HCT116 (cell line): ENCODE results near the gene C5orf58. TPM values are rescaled to one million over a fixed set of nuclear protein-coding genes. Genes with fewer than 3 reads are reported as not detected.

Experiments
- ATAC-seq: fragments of 200-7000 bp; cut with Tn5 transposase; 2 replicates; pipeline ENCODE4 v1.9.1; 2020; ENCODE audit warnings: mild to moderate bottlenecking, moderate library complexity
- BruUV-seq: library from RNA; stranded (reverse); fragments of 400-500 nt; replicated peaks from 2 replicates; lab custom pipeline; 2021; lab: Mats Ljungman, UMichigan
- CTCF ChIA-PET: fragments of 300-600 bp; sonication (Branson Sonifier 250); formaldehyde crosslinking; loops from one replicate; lab custom pipeline; 2021; ENCODE audit warnings: antibody characterized with exemption; lab: Charles Lee
- POLR2A ChIA-PET: fragments of 300-600, 350-600 bp; sonication (Branson Sonifier 250); formaldehyde crosslinking; loops from one replicate; lab custom pipeline; 2021; ENCODE audit warnings: antibody characterized with exemption; lab: Charles Lee
- RAD21 ChIA-PET, 2 experiments: fragments of 300-600 bp; sonication (Branson Sonifier 250); formaldehyde crosslinking; loops; one replicate each; lab custom pipeline; 2023; ENCODE audit warnings: low total read pairs in 2 of 2; ENCODE audit not compliant: uncharacterized antibody in 2 of 2, unreplicated experiment in 2 of 2, low non-redundant PET in 1 of 2; lab: Charles Lee
- DNase-seq: peaks from one replicate; pipeline ENCODE4 v3.0.0-alpha.2; 2010; ENCODE audit warnings: low read depth, low spot score
- H2AFZ ChIP-seq: fragments of 200-600 bp; shearing (Covaris generic), sonication (generic); 2 replicates; pipeline ENCODE4 v1.6.1; 2017; ENCODE audit warnings: low read depth, mixed run types, mixed read lengths, antibody characterized with exemption, low read length; ENCODE audit not compliant: poor library complexity, severe bottlenecking
- H3K27ac ChIP-seq: 2 replicates; pipeline ENCODE4 v1.5.1; 2012; ENCODE audit warnings: low read depth, low read length
- H3K27me3 ChIP-seq: fragments of 200-600 bp; sonication (generic); 2 replicates; pipeline ENCODE4 v1.6.1; 2016; ENCODE audit warnings: mixed run types, low read length, mixed read lengths; ENCODE audit not compliant: insufficient read depth
- H3K36me3 ChIP-seq, 2 experiments: fragments of 200-500 bp in 1 of 2; fragments of 200-600 bp in 1 of 2; sonication (Bioruptor generic) in 1 of 2; sonication (generic) in 1 of 2; 2 replicates each; pipeline versions ENCODE4 v1.5.1 to v1.6.1; 2014 to 2016; ENCODE audit warnings: low read length in 2 of 2, inconsistent platforms in 1 of 2, mixed read lengths in 1 of 2, mixed run types in 1 of 2; ENCODE audit not compliant: insufficient read depth in 2 of 2, control insufficient read depth in 1 of 2
- H3K4me1 ChIP-seq, 2 experiments: fragments of 200-600 bp in 1 of 2; sonication (generic) in 1 of 2; 2 replicates each; pipeline versions ENCODE4 v1.5.1 to v1.6.1; 2012 to 2017; ENCODE audit warnings: low read length in 2 of 2, inconsistent platforms in 1 of 2, mild to moderate bottlenecking in 1 of 2, mixed read lengths in 1 of 2, mixed run types in 1 of 2, moderate library complexity in 1 of 2; ENCODE audit not compliant: insufficient read depth in 2 of 2, control insufficient read depth in 1 of 2
- H3K4me2 ChIP-seq: fragments of 200-600 bp; sonication (generic); 2 replicates; pipeline ENCODE4 v1.6.1; 2017; ENCODE audit warnings: mixed run types, low read length, mixed read lengths
- H3K4me3 ChIP-seq, 2 experiments: fragments of 200-600 bp in 1 of 2; sonication (generic) in 1 of 2; replicated peaks in 1 of 2; 2 replicates each; pipeline ENCODE4 v1.5.1; 2011 to 2016; ENCODE audit warnings: low read length in 2 of 2, control low read depth in 1 of 2, low read depth in 1 of 2, mild to moderate bottlenecking in 1 of 2, mixed read lengths in 1 of 2, mixed run types in 1 of 2
- H3K79me2 ChIP-seq: fragments of 200-600 bp; sonication (generic); 2 replicates; pipeline ENCODE4 v1.6.1; 2017; ENCODE audit warnings: mild to moderate bottlenecking, mixed run types, low read length, moderate library complexity, mixed read lengths; ENCODE audit not compliant: insufficient read depth
- H3K9ac ChIP-seq: fragments of 200-600 bp; sonication (generic); 2 replicates; pipeline ENCODE4 v1.6.1; 2016; ENCODE audit warnings: low read length, mixed read lengths
- H3K9me2 ChIP-seq: fragments of 200-600 bp; sonication (generic), shearing (Covaris generic); 2 replicates; pipeline ENCODE4 v1.6.1; 2017; ENCODE audit warnings: mixed run types, mild to moderate bottlenecking, moderate library complexity; ENCODE audit not compliant: insufficient read depth
- H3K9me3 ChIP-seq, 2 experiments: fragments of 200-500 bp in 1 of 2; fragments of 200-600 bp in 1 of 2; sonication (Bioruptor generic) in 1 of 2; sonication (generic) in 1 of 2; 2 replicates each; pipeline ENCODE4 v1.6.1; 2014 to 2017; ENCODE audit warnings: low read length in 2 of 2, mixed read lengths in 2 of 2, inconsistent platforms in 1 of 2, low read depth in 1 of 2, mild to moderate bottlenecking in 1 of 2, mixed run types in 1 of 2, moderate library complexity in 1 of 2; ENCODE audit not compliant: control insufficient read depth in 1 of 2, insufficient read depth in 1 of 2
- H4K20me1 ChIP-seq: fragments of 200-600 bp; sonication (generic), shearing (Covaris generic); 2 replicates; pipeline ENCODE4 v1.6.1; 2017; ENCODE audit warnings: mixed run types, mild to moderate bottlenecking, moderate library complexity; ENCODE audit not compliant: insufficient read depth
- ATF3 ChIP-seq: IDR thresholded peaks from 2 replicates; pipeline ENCODE4 v1.6.1; 2012
- CBX3 ChIP-seq: IDR thresholded peaks from 2 replicates; pipeline ENCODE4 v1.6.1; 2012; ENCODE audit warnings: low read depth
- CEBPB ChIP-seq: IDR thresholded peaks from 2 replicates; pipeline ENCODE4 v1.6.1; 2012; ENCODE audit warnings: low read depth
- ELF1 ChIP-seq: IDR thresholded peaks from 2 replicates; pipeline ENCODE4 v1.6.1; 2012; ENCODE audit warnings: low read depth, borderline replicate concordance
- EZH2phosphoT487 ChIP-seq: fragments of 200-600 bp; IDR thresholded peaks from 2 replicates; pipeline ENCODE4 v1.6.1; 2018; ENCODE audit warnings: antibody characterized with exemption, borderline replicate concordance
- FOSL1 ChIP-seq: IDR thresholded peaks from 2 replicates; pipeline ENCODE4 v1.6.1; 2012; ENCODE audit warnings: low read depth
- SIN3A ChIP-seq: IDR thresholded peaks from 2 replicates; pipeline ENCODE4 v1.6.1; 2012; ENCODE audit warnings: low read depth
- SP1 ChIP-seq: IDR thresholded peaks from 2 replicates; pipeline ENCODE4 v1.6.1; 2012; ENCODE audit warnings: low read depth
- TCF7L2 ChIP-seq: IDR thresholded peaks from 2 replicates; pipeline ENCODE4 v1.7.0; 2011; ENCODE audit warnings: borderline replicate concordance, inconsistent platforms; ENCODE audit not compliant: insufficient read depth, insufficient read length; ENCODE audit errors: extremely low read depth
- YY1 ChIP-seq: IDR thresholded peaks from 2 replicates; pipeline ENCODE4 v1.6.1; 2011; ENCODE audit warnings: low read length, low read depth, moderate library complexity, mild to moderate bottlenecking; ENCODE audit not compliant: insufficient replicate concordance; ENCODE audit errors: extremely low read depth
- ZBTB33 ChIP-seq: IDR thresholded peaks from 2 replicates; pipeline ENCODE4 v1.6.1; 2011; ENCODE audit warnings: mild to moderate bottlenecking, low read length, moderate library complexity; ENCODE audit not compliant: insufficient replicate concordance; ENCODE audit errors: extremely low read depth
- ZFX ChIP-seq: fragments of 450-650 bp; IDR thresholded peaks from 2 replicates; pipeline ENCODE4 v1.6.1; 2017
- intact Hi-C: fragments of 100-400 bp; cut with micrococcal nuclease; formaldehyde crosslinking; loops from 2 replicates; pipeline ENCODE4 v1.10.0; 2022
- total RNA-seq: library from RNA; stranded (reverse); gene quantifications from one replicate; pipeline ENCODE4 v1.2.1, GENCODE V29; 2021; ENCODE audit not compliant: unreplicated experiment

Gene C5orf58
- total RNA-seq, 1 experiment from 2014 or later, result not detected

GRCh38 chr5:170254056-170254455, 21.3 kb downstream of the C5orf58 start (continued):
- TF ChIP-seq ZBTB33, result no peak
- no peak for TF ChIP-seq ZFX
- TF ChIP-seq TCF7L2, result no peak
- TF ChIP-seq CEBPB, result no peak
- TF ChIP-seq ELF1, result no peak
- no peak for TF ChIP-seq FOSL1
- no peak for TF ChIP-seq EZH2phosphoT487
- no peak for TF ChIP-seq SIN3A
- TF ChIP-seq CBX3, result no peak

GRCh38 chr5:170256571-170256970, 23.8 kb downstream of the C5orf58 start:
- Histone ChIP-seq H4K20me1 (no peaks in the 10 kb centered on the region), H3K36me3 (no peaks in the 10 kb centered on the region), H3K79me2 (no peaks in the 10 kb centered on the region), H3K4me3 (no peak overlapping the region), H3K9ac (no peak overlapping the region), H2AFZ (no peak overlapping the region), H3K9me2 (no peaks in the 10 kb centered on the region), H3K4me1 (no peaks in the 10 kb centered on the region), H3K27me3 (peaks cover 98% of the 10 kb centered on the region), H3K27ac (no peak overlapping the region), H3K9me3 (no peaks in the 10 kb centered on the region), H3K4me2 (no peak overlapping the region)
- DNase-seq (no peak), ATAC-seq (no peak)
- ChIA-PET RAD21 (no interaction called here), POLR2A (no interaction called here), CTCF (no interaction called here)
- no TSS peak for BruUV-seq
- TF ChIP-seq TCF7L2 (no peak), ATF3 (no peak), ELF1 (no peak), FOSL1 (no peak), CBX3 (no peak), SP1 (no peak), YY1 (no peak)
- intact Hi-C loops, result no loop called here
